HG02943 (cell line): Measurements from ENCODE around the gene TAS2R16.

Experiments
- ATAC-seq: cut with Tn5 transposase; IDR thresholded peaks from one replicate; pipeline ENCODE4 v1.9.1; 2021; ENCODE audit warnings: mild to moderate bottlenecking, low read depth, moderate library complexity; ENCODE audit not compliant: unreplicated experiment

Gene TAS2R16

GRCh38 chr7:122995600-122995999, at the start of gene TAS2R16:
TSS of gene TAS2R16 (minus strand) at chr7:122995700. CDS start at chr7:122995634, 66 bp downstream.
- no peak for ATAC-seq

GRCh38 chr7:123043642-123044041, 48.1 kb upstream of the TAS2R16 start:
- no peak for ATAC-seq

GRCh38 chr7:123041101-123041500, 45.6 kb upstream of the TAS2R16 start:
- no peak for ATAC-seq

GRCh38 chr7:123039269-123039668, 43.8 kb upstream of the TAS2R16 start:
- ATAC-seq, result no peak

- no peak for ATAC-seq
Measured at GRCh38 chr7:123034106-123034505, 38.6 kb upstream of the TAS2R16 start.

GRCh38 chr7:123030631-123031030, 35.1 kb upstream of the TAS2R16 start:
- ATAC-seq, result no peak

GRCh38 chr7:123028339-123028738, 32.8 kb upstream of the TAS2R16 start:
- ATAC-seq, result no peak

- no peak for ATAC-seq
Measured at GRCh38 chr7:123026251-123026650, 30.8 kb upstream of the TAS2R16 start.

- ATAC-seq, result no peak
Measured at GRCh38 chr7:123024989-123025758, 29.7 kb upstream of the TAS2R16 start.

GRCh38 chr7:123023126-123023525, 27.6 kb upstream of the TAS2R16 start:
- no peak for ATAC-seq

GRCh38 chr7:123022576-123022975, 27.1 kb upstream of the TAS2R16 start:
- ATAC-seq, result no peak

GRCh38 chr7:123012435-123012834, 16.9 kb upstream of the TAS2R16 start:
- ATAC-seq, result no peak

GRCh38 chr7:123011766-123012369, 16.4 kb upstream of the TAS2R16 start:
- ATAC-seq, result no peak

- ATAC-seq, result no peak
Measured at GRCh38 chr7:123004931-123005330, 9.4 kb upstream of the TAS2R16 start.

GRCh38 chr7:123003539-123004126, 8.1 kb upstream of the TAS2R16 start:
- no peak for ATAC-seq

- no peak for ATAC-seq
Measured at GRCh38 chr7:122989577-122989976, 5.9 kb downstream of the TAS2R16 start.

GRCh38 chr7:122989041-122989440, 6.5 kb downstream of the TAS2R16 start:
- ATAC-seq, result no peak

GRCh38 chr7:122988333-122988732, 7.2 kb downstream of the TAS2R16 start:
- no peak for ATAC-seq

GRCh38 chr7:122987463-122987862, 8.0 kb downstream of the TAS2R16 start:
- ATAC-seq, result no peak

GRCh38 chr7:122984021-122984420, 11.5 kb downstream of the TAS2R16 start:
- ATAC-seq, result no peak

GRCh38 chr7:122983261-122983660, 12.2 kb downstream of the TAS2R16 start:
- no peak for ATAC-seq

GRCh38 chr7:122975341-122975740, 20.2 kb downstream of the TAS2R16 start:
- no peak for ATAC-seq
